Measurements from ENCODE around the gene TNK2.

Gene TNK2

GRCh38 chr3:195897853-195898415 is 10.4 kb downstream of the TNK2 start:
- no peak for DNase-seq

- no peak for DNase-seq
Measured at GRCh38 chr3:195897081-195897852, 11.1 kb downstream of the TNK2 start.

DNA sequence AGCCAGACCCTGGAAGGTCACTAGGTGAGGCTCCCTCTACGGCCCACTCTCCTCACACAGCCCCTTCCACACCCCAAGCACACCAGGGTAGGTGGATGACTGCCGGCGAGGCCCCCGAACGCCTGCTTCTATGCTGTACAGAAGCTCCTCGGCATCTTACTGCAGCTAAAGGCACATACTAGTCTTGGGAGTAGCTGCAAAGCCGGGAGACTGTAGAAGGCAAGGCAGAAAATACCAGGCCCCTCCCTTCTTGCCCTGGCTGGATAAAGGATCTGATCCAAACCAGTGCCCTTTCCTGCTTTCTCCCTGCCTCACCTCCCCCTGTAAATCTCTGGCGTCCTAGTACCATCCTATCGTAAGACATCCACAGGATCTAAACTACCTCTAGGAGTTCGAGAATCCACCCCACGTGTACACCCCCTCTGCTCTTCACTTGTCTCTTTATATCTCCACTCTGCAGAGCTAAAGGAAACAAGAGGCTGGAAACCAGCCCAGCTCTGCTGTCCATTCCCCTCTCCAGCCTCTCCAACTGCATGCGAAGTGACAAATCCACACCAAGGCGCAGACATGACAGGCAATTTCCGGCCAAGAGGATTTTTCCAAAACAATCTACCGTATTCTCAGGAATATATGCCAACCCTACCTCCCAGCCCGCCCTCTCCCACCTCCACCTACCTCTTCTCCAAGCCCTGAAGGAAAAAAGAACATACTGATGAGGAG is 11.8 kb downstream of the TNK2 start:
- DNase-seq = no peak

DNA sequence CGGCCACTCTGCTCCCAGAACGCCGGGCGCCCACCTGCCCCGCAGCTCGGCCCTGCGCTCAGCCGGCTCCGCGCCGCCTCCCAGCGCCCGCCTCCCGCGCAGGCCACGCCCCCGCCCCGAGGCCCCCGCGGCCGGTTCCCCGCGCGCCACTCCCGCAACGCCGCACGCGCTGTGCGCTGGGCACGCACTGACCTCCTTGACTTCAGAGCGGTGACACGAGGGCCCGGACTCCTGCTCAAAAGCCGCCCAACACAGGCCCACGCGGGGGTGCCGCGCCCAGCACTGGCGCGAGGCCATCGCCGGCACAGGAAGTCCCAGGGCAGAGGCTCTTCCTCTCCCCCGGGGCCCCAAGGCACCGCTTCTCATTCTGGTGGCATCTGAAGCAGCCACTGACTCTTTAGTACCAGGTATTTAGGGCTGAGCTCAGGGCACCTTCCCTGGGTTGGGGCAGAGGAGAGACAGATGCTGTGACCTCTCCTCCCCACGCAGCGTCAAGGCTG is 12.4 kb downstream of the TNK2 start:
- no peak for DNase-seq

DNA sequence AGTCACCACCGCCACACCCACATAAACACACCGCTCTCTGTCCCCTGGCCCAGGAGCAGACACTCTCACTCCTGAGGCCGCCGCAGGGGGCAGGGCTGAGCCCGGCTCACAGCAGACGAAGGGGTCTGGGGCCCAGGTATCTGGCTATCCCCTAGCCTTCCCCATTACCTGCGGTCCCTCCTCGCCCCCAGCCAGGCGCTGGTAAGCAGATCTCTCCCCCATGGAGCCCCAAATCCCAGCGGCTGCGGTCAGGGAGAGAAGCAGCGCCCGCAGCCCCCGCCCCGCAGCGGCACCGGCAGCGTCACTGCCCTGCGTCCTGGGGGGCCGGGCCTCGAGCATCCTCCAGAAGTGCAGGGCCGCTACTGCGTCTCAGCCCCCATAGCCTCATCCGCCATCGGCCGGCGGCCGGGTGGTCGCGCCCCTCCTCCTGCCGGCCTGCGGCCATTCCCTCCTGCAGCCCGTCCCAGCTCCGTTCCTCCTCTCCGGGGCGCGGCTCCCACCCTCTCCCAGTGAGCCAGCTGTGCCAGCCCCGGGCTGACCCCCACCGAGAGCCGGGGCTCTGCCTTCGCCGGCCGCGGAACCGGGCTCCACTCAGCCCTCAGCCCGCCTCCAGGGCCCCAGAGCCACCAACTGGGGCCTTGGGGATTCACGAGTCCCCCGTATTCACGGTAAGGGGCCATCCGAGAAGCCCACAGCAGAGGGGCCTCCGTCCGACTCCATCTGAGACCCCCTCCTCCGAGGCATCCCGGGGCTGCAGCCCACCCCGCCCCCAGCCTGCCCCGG is 13.1 kb downstream of the TNK2 start:
- peak; percentile 66 for DNase-seq

DNA sequence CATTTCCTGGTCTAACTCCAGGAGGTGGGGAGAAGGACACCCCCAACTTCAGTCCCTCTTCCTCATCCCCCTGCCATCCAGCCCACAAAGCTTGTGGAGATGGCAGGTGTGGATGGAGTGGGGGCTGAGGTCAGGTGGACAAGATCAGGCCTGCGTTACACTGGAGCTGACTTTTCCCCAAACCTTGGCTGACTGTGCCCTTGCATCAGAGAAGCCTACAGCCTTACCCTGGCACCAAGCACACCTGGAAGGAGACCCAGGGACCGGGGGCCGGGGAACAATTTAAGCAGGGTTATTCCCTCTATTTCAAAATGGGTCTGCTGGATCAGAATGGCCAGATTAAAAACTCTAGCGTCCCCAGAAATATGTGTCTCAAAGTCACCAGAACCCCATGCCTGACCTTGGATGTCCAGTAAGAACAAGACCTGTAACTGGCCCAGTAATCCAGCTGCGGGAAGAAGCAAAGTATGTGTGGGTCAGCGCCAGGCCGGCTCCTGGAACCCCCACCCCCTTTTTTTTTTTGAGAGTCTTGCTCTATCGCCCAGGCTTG is 14.4 kb downstream of the TNK2 start:
- DNase-seq = no peak

DNA sequence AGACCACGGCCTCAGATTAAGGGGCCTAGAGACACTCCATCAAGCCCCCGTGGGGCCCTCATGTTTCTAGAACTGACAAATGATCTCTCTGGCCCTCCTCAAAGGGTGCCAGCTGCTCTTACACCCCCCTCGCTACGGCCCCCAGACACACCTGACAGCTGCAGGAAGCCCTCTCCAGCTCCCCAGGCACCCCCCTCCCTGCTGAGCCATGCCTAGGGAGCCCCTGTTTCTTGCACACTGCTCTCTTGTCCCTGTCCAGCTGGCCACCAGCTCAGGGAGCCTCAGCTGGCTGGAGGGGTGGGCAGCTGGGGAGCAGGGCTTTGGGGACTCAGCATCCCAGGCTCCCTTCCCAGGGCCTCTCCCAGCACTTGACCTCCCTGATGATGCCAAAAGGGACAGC is 14.8 kb downstream of the TNK2 start:
- DNase-seq = no peak

DNA sequence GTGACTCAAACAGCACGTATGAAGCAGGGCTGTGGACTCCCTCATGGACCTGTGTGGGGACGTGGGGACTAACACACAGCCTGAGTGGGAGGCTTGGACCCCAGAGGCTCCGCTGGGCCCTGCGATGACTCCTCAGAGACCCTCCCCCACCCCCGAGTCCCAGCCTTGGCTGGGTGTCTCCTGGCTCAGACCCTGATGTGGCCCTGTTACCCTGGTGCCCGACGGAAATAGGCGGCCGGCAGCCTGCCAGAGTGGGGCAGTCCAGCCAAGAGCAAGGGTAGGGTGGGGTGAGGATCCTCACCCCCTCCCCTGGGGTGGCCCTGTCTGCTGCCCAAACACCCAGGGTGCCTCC is 15.3 kb downstream of the TNK2 start:
- DNase-seq = no peak

GRCh38 chr3:195892105-195893043 is 16.0 kb downstream of the TNK2 start:
- peak; percentile 72 for DNase-seq

DNA sequence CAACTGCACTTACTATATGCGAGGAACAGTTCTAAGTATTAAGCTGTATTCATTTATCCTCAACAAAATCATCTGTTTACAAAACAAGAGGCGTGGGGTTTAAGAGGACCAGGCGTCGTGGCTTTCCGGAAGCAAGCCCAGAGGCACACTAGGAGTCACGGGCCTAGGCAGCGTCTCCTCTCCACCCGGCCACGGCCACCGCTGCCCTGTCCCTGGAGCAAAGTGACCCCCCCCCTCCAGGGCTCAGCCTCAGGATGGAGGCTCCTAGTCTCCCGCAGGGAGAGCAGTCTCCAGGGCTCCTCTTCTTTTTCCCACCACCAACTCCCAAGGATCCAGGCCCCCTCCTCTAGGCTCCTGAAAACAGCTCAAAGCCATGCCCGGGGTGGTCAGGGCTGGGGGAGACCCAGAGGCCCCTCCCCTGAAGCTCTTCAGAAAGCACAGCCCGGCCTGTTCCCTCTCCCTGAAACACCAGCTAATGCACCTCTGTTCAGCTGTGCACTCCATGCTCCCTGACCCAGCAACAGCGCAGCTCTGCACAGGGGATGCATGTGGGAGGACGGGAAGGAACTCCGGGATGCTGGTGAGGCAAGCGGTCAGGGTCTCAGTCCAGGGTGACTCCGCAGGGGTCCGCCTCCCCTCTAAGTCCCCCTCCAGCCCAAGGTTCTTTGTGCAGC is 16.8 kb downstream of the TNK2 start:
- DNase-seq = no peak

GRCh38 chr3:195889870-195890295 is 18.5 kb downstream of the TNK2 start:
- DNase-seq = no peak

- DNase-seq = no peak
Measured at GRCh38 chr3:195888981-195889869, 19.1 kb downstream of the TNK2 start.

DNA sequence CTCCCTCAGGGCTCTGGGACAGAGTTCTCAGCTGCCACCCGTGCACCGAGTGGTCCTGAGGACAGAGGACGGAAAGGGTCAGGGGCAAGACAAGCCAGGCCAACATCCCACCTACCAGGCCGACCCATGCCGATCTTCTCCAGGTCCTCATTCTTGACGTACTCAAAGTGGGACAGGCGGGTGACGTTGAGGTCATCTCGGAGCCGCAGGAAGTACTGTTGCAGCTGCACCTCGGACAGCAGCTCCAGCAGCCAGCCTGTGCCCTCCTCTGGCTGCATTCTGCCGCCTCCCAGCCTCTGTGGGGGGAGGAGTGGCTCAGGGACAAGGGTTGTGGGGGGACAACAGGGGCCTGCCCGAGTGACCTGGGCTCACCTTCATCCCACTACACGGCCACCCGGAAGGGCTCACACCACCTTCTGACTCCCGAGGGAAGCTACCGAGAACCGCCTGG is 20.0 kb downstream of the TNK2 start:
- no peak for DNase-seq

DNA sequence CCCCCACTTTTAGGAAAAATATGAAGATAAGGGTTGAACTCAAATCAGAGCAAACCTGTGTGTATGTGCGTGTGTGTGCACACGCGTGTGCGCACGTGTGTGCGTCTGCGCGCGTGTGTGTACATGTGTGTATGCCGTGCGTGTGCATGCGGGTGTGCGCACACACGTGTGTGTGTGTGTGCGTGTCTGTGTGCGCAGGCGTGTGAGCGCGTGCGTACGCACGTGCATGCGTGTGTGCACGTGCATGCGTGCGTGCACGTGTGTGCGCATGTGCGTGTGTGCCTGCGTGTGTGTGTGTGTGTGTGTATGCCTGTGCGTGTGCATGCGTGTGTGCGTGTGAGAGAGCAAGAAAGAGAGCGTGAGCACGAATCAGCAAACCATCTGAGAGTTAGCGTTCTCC is 20.7 kb downstream of the TNK2 start:
- DNase-seq = no peak

DNA sequence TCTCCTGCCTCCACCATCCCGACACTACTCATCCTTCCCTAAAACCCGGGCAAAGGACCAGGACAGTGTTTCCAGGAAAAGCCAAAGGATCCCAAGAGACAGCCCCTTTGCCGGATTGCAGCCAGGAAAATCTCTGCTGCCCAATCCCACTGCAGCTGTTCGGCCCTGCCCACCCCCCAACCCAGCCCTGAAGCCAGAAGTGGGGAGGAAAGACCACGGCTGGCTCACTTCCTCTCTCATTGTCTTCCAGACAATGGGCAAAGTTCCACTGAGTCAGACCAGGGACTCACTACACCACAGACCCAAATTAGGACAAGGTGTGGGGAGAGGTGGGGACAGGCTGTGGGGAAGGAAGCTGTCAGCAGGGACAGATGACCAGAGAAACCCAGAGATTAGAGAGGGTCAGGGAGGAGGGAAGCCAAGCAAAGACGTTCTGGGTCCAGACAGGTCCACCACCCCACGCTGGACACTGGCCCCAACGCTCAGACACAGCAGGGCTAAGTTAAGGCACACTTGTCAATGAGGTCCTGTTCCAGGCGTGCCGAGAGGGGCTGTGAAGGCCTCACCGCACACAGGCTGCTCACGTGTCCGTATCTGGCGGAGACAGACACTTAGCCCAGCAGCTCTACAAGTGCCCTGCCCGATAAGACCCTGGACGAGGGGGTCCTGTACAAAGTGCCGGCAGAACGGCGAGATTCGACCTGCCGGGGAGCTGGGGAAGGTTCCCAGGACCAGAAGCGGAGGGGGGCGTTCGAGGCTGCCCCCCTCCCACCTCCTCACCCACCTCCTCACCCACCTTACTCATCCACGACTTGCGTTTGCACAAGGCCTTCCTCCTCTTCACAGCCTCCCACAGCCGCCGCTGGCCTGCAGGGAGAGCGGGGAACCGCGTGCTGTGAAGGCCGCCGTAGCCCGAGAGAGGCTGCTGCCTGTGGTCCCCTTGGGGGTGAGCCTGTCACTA is 21.9 kb downstream of the TNK2 start:
- DNase-seq = no peak

GRCh38 chr3:195885036-195885891 is 23.1 kb downstream of the TNK2 start:
- no peak for DNase-seq

DNA sequence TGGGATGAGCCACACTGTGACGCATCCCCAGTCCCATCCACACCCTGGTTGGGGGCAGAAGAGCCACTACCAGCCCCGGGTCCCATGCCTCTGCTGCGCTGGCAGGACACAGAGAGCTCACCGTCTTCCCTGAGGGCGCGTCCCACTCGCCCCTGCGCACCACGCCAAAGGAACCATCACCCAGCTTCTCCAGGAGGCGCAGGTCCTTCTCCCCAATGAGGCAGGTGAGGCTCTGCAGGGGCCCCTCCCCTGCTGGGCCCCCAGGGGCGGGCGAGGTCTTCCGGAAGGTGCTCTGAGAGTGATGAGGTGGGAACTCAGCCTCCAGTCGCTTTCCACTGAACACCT is 23.7 kb downstream of the TNK2 start:
- no peak for DNase-seq

GRCh38 chr3:195883801-195884200 is 24.6 kb downstream of the TNK2 start:
- no peak for DNase-seq

Measured in NCI-H2107 (cell line).